HepG2 (cell line): ENCODE measurements around the gene ARID1A. TPM values are rescaled to one million over a fixed set of nuclear protein-coding genes. Genes with fewer than 3 reads are reported as not detected.
A peak's percentile ranks its signal among the peaks of the same experiment; 100 is the strongest.

Experiments
- ATAC-seq: fragments of 200-7000 bp; cut with Tn5 transposase; 3 replicates; pipeline ENCODE4 v1.9.1; 2020; ENCODE audit warnings: mild to moderate bottlenecking, moderate library complexity
- BruUV-seq: library from RNA; stranded (reverse); fragments of 400-500 nt; replicated peaks from 2 replicates; lab custom pipeline; 2021; lab: Mats Ljungman, UMichigan
- CTCF ChIA-PET: fragments of 300-600 bp; formaldehyde crosslinking; extraction: SDS; loops from one replicate; lab custom pipeline; 2021; ENCODE audit warnings: low total read pairs, inconsistent platforms, low intra/inter-chr PET ratio; lab: Yijun Ruan, JAX
- POLR2A ChIA-PET: fragments of 350-600 bp; sonication (Branson Sonifier 250); formaldehyde crosslinking; loops from one replicate; lab custom pipeline; 2020; ENCODE audit warnings: antibody characterized with exemption, inconsistent platforms; lab: Yijun Ruan, JAX
- DNase-seq: peaks from one replicate; pipeline ENCODE4 v3.0.0-alpha.2; 2015; ENCODE audit warnings: low spot score
- FAIRE-seq: peaks from 3 replicates; lab custom pipeline; 2011; peaks lifted over from hg19 to GRCh38; lab: Jason Lieb, UNC
- H2AFZ ChIP-seq: one replicate; pipeline ENCODE4 v1.6.1; 2011; ENCODE audit warnings: low read length, inconsistent platforms
- H3K27ac ChIP-seq: fragments of 300-600 bp; 3 replicates; pipeline ENCODE4 v1.8.0; 2011; ENCODE audit warnings: mixed run types, mild to moderate bottlenecking, mixed read lengths, low read length, inconsistent platforms; ENCODE audit not compliant: insufficient read depth; ENCODE audit errors: extremely low read length
- H3K27me3 ChIP-seq, 2 experiments: fragments of 200-600 bp in 1 of 2; 2 replicates in 1 of 2; 3 replicates in 1 of 2; pipeline versions ENCODE4 v1.6.0 to v1.8.0; 2011; ENCODE audit warnings: low read length in 2 of 2, mild to moderate bottlenecking in 2 of 2, moderate library complexity in 2 of 2, inconsistent platforms in 1 of 2; ENCODE audit not compliant: insufficient read depth in 2 of 2, control insufficient read depth in 1 of 2
- H3K36me3 ChIP-seq, 2 experiments: fragments of 200-600 bp in 1 of 2; replicated peaks in 1 of 2; 2 replicates in 1 of 2; 3 replicates in 1 of 2; pipeline versions ENCODE4 v1.5.1 to v1.8.0; 2011; ENCODE audit warnings: low read length in 2 of 2, inconsistent platforms in 1 of 2; ENCODE audit not compliant: insufficient read depth in 2 of 2, control insufficient read depth in 1 of 2
- H3K4me1 ChIP-seq: 2 replicates; pipeline ENCODE4 v1.5.1; 2012; ENCODE audit warnings: low read length, inconsistent platforms; ENCODE audit not compliant: insufficient read depth
- H3K4me2 ChIP-seq: 2 replicates; pipeline ENCODE4 v1.6.0; 2011; ENCODE audit warnings: low read depth, low read length, inconsistent platforms
- H3K4me3 ChIP-seq, 3 experiments: fragments of 200-600 bp in 1 of 3; sonication (generic), shearing (Covaris generic) in 1 of 3; replicated peaks in 1 of 3; 2 replicates each; pipeline ENCODE4 v1.5.1; 2011 to 2016; ENCODE audit warnings: low read length in 3 of 3, inconsistent platforms in 2 of 3, low read depth in 2 of 3, mild to moderate bottlenecking in 2 of 3, control low read depth in 1 of 3, mixed read lengths in 1 of 3; ENCODE audit not compliant: insufficient read depth in 1 of 3
- H3K79me2 ChIP-seq: one replicate; pipeline ENCODE4 v1.6.1; 2011; ENCODE audit warnings: low read length, inconsistent platforms; ENCODE audit not compliant: insufficient read depth
- H3K9ac ChIP-seq: 2 replicates; pipeline ENCODE4 v1.6.0; 2011; ENCODE audit warnings: mild to moderate bottlenecking, low read depth, low read length, inconsistent platforms; ENCODE audit not compliant: insufficient read depth
- H3K9me3 ChIP-seq: 2 replicates; pipeline ENCODE4 v1.5.1; 2012; ENCODE audit warnings: mild to moderate bottlenecking, low read length
- H4K20me1 ChIP-seq: 2 replicates; pipeline ENCODE4 v1.6.0; 2011; ENCODE audit warnings: inconsistent platforms, mild to moderate bottlenecking, low read length, moderate library complexity; ENCODE audit not compliant: insufficient read depth
- ATF1 ChIP-seq: IDR thresholded peaks from 2 replicates; pipeline ENCODE4 v1.6.1; 2016; ENCODE audit warnings: mild to moderate bottlenecking, control low read depth
- BORCS8-MEF2B ChIP-seq: sonication (generic); formaldehyde crosslinking; IDR thresholded peaks from 2 replicates; pipeline ENCODE4 v1.8.0; 2022; ENCODE audit warnings: mild to moderate bottlenecking, missing genetic modification reagents
- E2F1 ChIP-seq: sonication (generic); formaldehyde crosslinking; IDR thresholded peaks from 2 replicates; pipeline ENCODE4 v1.5.0; 2020; ENCODE audit warnings: missing genetic modification reagents
- ISX ChIP-seq: sonication (generic); formaldehyde crosslinking; conservative IDR thresholded peaks from 2 replicates; pipeline ENCODE4 v1.5.0; 2020; ENCODE audit warnings: missing genetic modification reagents
- MTF2 ChIP-seq: sonication (generic); formaldehyde crosslinking; IDR thresholded peaks from 2 replicates; pipeline ENCODE4 v1.5.0; 2020; ENCODE audit warnings: missing genetic modification reagents, borderline replicate concordance
- ZBTB40 ChIP-seq, 2 experiments: fragments of 450-650 bp in 1 of 2; sonication (generic) in 1 of 2; formaldehyde crosslinking in 1 of 2; IDR thresholded peaks; 2 replicates each; pipeline versions ENCODE4 v1.6.1 to v1.8.0; 2016 to 2022; ENCODE audit warnings: antibody characterized with exemption in 1 of 2, mild to moderate bottlenecking in 1 of 2, missing genetic modification reagents in 1 of 2
- ZEB1 ChIP-seq: IDR thresholded peaks from 2 replicates; pipeline ENCODE4 v1.6.1; 2012; ENCODE audit warnings: mild to moderate bottlenecking, low read depth, inconsistent platforms; ENCODE audit not compliant: insufficient replicate concordance
- ZNF225 ChIP-seq: sonication (generic); formaldehyde crosslinking; IDR thresholded peaks from 2 replicates; pipeline ENCODE4 v1.4.0; 2020; ENCODE audit warnings: mild to moderate bottlenecking, missing genetic modification reagents
- ZNF264 ChIP-seq: sonication (generic); formaldehyde crosslinking; IDR thresholded peaks from 2 replicates; pipeline ENCODE4 v1.4.0; 2020; ENCODE audit warnings: missing genetic modification reagents
- ZNF530 ChIP-seq: sonication (generic); formaldehyde crosslinking; IDR thresholded peaks from 2 replicates; pipeline ENCODE4 v1.5.0; 2020; ENCODE audit warnings: low read depth, mild to moderate bottlenecking, missing genetic modification reagents
- ZNF580 ChIP-seq: IDR thresholded peaks from 2 replicates; pipeline ENCODE4 v1.6.1; 2016; ENCODE audit warnings: low read depth, borderline replicate concordance
- ZNF788 ChIP-seq: sonication (generic); formaldehyde crosslinking; IDR thresholded peaks from 2 replicates; pipeline ENCODE4 v1.5.0; 2020; ENCODE audit warnings: mild to moderate bottlenecking, missing genetic modification reagents, borderline replicate concordance
- WGBS: methylation state at CpG from one replicate; pipeline ENCODE4 v1.1.6; 2017; ENCODE audit warnings: low lambda C conversion rate; 5-methylcytosine and 5-hydroxymethylcytosine counted together
- in situ Hi-C: cut with HindIII; loops from 2 replicates; pipeline ENCODE4 v1.10.0; 2017; ENCODE audit warnings: low pct_unique_long_range_greater_than_20kb; ENCODE audit not compliant: extremely low pct_ligation_motif_present
- intact Hi-C: fragments of 100-400 bp; cut with micrococcal nuclease; formaldehyde crosslinking; loops from one replicate; pipeline ENCODE4 v1.10.0; 2022; ENCODE audit not compliant: unreplicated experiment
- polyA plus RNA-seq, 8 experiments: library from polyadenylated mRNA; depleted of rRNA in 3 of 8; stranded (reverse) in 7 of 8; unstranded in 1 of 8; fragments of >200 nt; fragmentation: Illumina TruSeq in 4 of 8; extraction: Trizol in 4 of 8; gene quantifications; 2 replicates each; pipeline versions ENCODE4 v1.2.1 to v1.2.3, GENCODE V29; 2011 to 2016; ENCODE audit warnings: low read depth in 4 of 8, missing spikeins in 1 of 8, mixed read lengths in 1 of 8; ENCODE audit not compliant: insufficient read depth in 1 of 8
- total RNA-seq, 5 experiments: library from RNA; depleted of rRNA; stranded (reverse); fragments of >200 nt; fragmentation: Illumina TruSeq; extraction: Trizol; gene quantifications; 2 replicates each; pipeline ENCODE4 v1.2.3, GENCODE V29; 2016; ENCODE audit warnings: low read depth in 1 of 5

ARID1A gene
- total and polyA plus RNA-seq, 2 of the 13 experiments (the other 11 are each of a cell fraction or from before 2014, with no cell fraction given), result 11.9 to 15.9 TPM

- no peaks in the 10 kb centered on the region for H3K27me3 ChIP-seq
- BruUV-seq, result no TSS peak
- intact Hi-C loops, result loop anchor here (5.0 kb wide), 1 partner anchor 90 kb away; no protein-coding TSS in a partner anchor
- peak overlapping the region; percentile 98 for H3K27ac ChIP-seq
- peak overlapping the region; percentile 88 for H3K4me2 ChIP-seq
- ATAC-seq (peak; percentile 62), DNase-seq (peak; percentile 88), FAIRE-seq (peak; percentile 67)
- no peaks in the 10 kb centered on the region for H4K20me1 ChIP-seq
- H3K9ac ChIP-seq, result peak overlapping the region; percentile 83
- under 1% methylated on average over 22 of the region's 30 CpGs for WGBS
- POLR2A ChIA-PET, result interaction anchor here (0.7 to 6.4 kb wide), 12 partner anchors 9 to 208 kb away, joined by 3 to 127 read pairs (median 8); partner anchors contain the start of genes GPATCH3 and PIGV
- in situ Hi-C loops, result loop anchor here (5.0 kb wide), 1 partner anchor 95 kb away; the partner anchor contains the start of gene PIGV
- peaks cover 45% of the 10 kb centered on the region for H3K4me1 ChIP-seq
- CTCF ChIA-PET, result interaction anchor here (1.5 kb wide), 1 partner anchor 90 kb away, joined by 4 read pairs; no protein-coding TSS in a partner anchor
- H3K9me3 ChIP-seq, result no peaks in the 10 kb centered on the region
- no peaks in the 10 kb centered on the region for H3K36me3 ChIP-seq
- H3K79me2 ChIP-seq, result peaks cover 15% of the 10 kb centered on the region
- H2AFZ ChIP-seq, result peak overlapping the region; percentile 99
- H3K4me3 ChIP-seq, result peak overlapping the region; percentile 63 to 91 (median 67)
- TF ChIP-seq MTF2 (CRISPR knock-in tag) (no peak), ZNF580 (CRISPR knock-in tag) (peak; percentile 61; the same call in 1 of the 2 replicates), ZEB1 (no peak), ATF1 (CRISPR knock-in tag) (peak; percentile 60; the same call in 1 of the 2 replicates), ISX (CRISPR knock-in tag) (no peak), ZNF264 (CRISPR knock-in tag) (0 out of 2 replicates have a peak, but pooled peaks have one; percentile 2), ZNF225 (CRISPR knock-in tag) (no peak), ZNF788 (CRISPR knock-in tag) (no peak), BORCS8-MEF2B (CRISPR knock-in tag) (no peak), ZNF530 (CRISPR knock-in tag) (no peak), ZBTB40 (IDR thresholded peaks at IDR 0.05) (no peak), ZBTB40 (CRISPR knock-in tag; IDR thresholded peaks at IDR 0.05) (no peak), E2F1 (CRISPR knock-in tag) (no peak)
Observed at GRCh38 chr1:26692211-26692792, 3.5 kb upstream of the ARID1A start.
